ENCODE results near the gene GET4. TPM values are rescaled to one million over a fixed set of nuclear protein-coding genes. Genes with fewer than 3 reads are reported as not detected.

GET4 gene
- total RNA-seq, 1 donor from 2014 or later, result 43.4 TPM

DNA sequence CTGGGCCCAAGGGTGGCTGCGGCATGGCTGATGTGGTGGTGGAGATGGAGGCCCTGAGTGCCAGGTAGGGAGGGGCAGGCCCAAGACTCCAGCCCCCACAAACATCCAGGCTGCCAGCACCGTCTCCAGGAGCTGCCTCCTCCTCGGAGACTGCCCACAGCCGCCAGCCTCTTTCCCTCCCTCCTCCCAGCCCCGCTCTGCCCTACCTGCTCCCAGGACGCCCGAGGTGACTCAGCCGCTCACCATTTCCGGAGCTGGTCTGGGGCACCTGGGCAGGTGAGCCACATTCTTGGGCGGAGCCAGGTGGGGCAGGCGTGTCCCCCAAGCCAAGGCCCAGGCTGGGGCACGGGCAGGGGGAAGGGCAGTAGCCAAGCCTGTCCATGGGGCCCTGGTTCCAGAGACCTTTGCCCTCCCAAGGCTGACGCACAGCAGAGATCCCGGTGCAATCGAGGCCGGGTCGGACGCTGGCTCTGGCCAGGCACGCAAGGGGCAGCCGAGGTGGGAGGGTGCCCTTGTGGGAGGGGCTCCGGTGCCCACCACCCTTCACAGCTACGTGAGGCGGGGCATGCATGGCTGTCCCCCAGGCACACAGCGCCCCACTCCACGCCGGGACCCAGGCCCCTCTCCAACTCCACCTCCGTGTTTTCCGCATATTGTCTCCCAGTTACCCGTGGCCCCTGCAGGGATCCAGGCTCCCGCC, 69.4 kb downstream of the GET4 start:
- DNase-seq (ENCODE audit: low spot score), result peak; percentile 93

Other genes with a start within 250 kb of the GET4 start
- 35.1 TPM for gene DNAAF5, start 149.9 kb upstream of the GET4 start, total RNA-seq
- gene PRKAR1B, start 149.3 kb upstream of the GET4 start, total RNA-seq, result 20.5 TPM
- gene SUN1, start 44.1 kb upstream of the GET4 start, total RNA-seq, result 137 TPM
- 20.6 TPM for gene ADAP1, start 78.1 kb downstream of the GET4 start, total RNA-seq
- gene COX19, start 99.0 kb downstream of the GET4 start, total RNA-seq, result 14.6 TPM
- gene CYP2W1, start 106.6 kb downstream of the GET4 start, total RNA-seq, result 0.44 TPM
- 8.7 TPM for gene GPR146, start 168.0 kb downstream of the GET4 start, total RNA-seq
- gene GPER1, start 211.6 kb downstream of the GET4 start, total RNA-seq, result 3.4 TPM